Astrocyte (in vitro differentiated cells and primary cell): ENCODE results near the gene FAM124B.

Source experiments
- EZH2 ChIP-seq: IDR thresholded peaks from 2 replicates; pipeline ENCODE4 v1.6.1; 2012; ENCODE audit warnings: mild to moderate bottlenecking, low read length, inconsistent platforms; ENCODE audit not compliant: insufficient read depth
- TF ChIP-seq, protein P1 (sequence below): IDR thresholded peaks from 2 replicates; pipeline ENCODE4 v1.5.1; 2011; ENCODE audit warnings: low read depth, mild to moderate bottlenecking, inconsistent platforms, low read length, moderate library complexity; ENCODE audit not compliant: insufficient read depth

DNA sequence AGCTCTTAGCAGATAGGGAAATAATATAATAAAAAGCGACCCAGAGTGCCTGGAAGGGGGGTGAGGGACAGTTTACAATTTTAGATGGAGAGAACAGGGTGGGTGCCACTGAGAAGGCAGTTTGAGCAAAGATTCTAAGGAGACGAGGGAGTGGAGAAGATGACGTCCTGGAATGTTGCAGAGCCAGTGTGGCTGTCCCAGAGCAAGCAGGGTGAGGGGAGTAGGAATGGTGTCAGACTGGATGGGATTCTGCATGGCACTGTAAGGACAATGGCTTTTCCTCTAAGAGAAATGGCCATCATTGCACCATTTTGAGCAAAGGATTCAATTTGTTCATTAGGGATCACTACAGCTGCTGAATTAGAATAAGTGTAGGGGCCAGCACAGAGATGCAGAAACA lies 73.1 kb downstream of the FAM124B start:
- TF ChIP-seq, protein P1, sequence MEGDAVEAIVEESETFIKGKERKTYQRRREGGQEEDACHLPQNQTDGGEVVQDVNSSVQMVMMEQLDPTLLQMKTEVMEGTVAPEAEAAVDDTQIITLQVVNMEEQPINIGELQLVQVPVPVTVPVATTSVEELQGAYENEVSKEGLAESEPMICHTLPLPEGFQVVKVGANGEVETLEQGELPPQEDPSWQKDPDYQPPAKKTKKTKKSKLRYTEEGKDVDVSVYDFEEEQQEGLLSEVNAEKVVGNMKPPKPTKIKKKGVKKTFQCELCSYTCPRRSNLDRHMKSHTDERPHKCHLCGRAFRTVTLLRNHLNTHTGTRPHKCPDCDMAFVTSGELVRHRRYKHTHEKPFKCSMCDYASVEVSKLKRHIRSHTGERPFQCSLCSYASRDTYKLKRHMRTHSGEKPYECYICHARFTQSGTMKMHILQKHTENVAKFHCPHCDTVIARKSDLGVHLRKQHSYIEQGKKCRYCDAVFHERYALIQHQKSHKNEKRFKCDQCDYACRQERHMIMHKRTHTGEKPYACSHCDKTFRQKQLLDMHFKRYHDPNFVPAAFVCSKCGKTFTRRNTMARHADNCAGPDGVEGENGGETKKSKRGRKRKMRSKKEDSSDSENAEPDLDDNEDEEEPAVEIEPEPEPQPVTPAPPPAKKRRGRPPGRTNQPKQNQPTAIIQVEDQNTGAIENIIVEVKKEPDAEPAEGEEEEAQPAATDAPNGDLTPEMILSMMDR, result no peak
- no peak for TF ChIP-seq EZH2
